GM23248 (cell line): ENCODE results near the gene USF3. TPM values are rescaled to one million over a fixed set of nuclear protein-coding genes. Genes with fewer than 3 reads are reported as not detected.

Experiments used
- DNase-seq: peaks from one replicate; pipeline ENCODE4 v3.0.0-alpha.2; 2015
- H2AFZ ChIP-seq: fragments of 200-600 bp; sonication (generic); 2 replicates; pipeline ENCODE4 v1.6.1; 2016; ENCODE audit warnings: antibody characterized with exemption
- H3F3A ChIP-seq: fragments of 200-600 bp; sonication (generic); 2 replicates; pipeline ENCODE4 v1.6.1; 2016; ENCODE audit warnings: mild to moderate bottlenecking, antibody characterized with exemption, mixed run types; ENCODE audit not compliant: insufficient read depth
- H3K27ac ChIP-seq: fragments of 200-600 bp; sonication (generic); 2 replicates; pipeline ENCODE4 v1.5.1; 2016; ENCODE audit warnings: mild to moderate bottlenecking
- H3K27me3 ChIP-seq: fragments of 200-600 bp; sonication (generic); replicated peaks from 2 replicates; pipeline ENCODE4 v1.6.1; 2016; ENCODE audit warnings: mild to moderate bottlenecking; ENCODE audit not compliant: insufficient read depth
- H3K36me3 ChIP-seq: fragments of 200-600 bp; sonication (generic); 2 replicates; pipeline ENCODE4 v1.6.1; 2016; ENCODE audit warnings: low read depth, mild to moderate bottlenecking
- H3K4me1 ChIP-seq: fragments of 200-600 bp; sonication (generic); 2 replicates; pipeline ENCODE4 v1.6.1; 2016; ENCODE audit warnings: mild to moderate bottlenecking; ENCODE audit not compliant: insufficient read depth
- H3K4me2 ChIP-seq: fragments of 200-600 bp; sonication (generic); one replicate; pipeline ENCODE4 v1.6.1; 2016; ENCODE audit warnings: mild to moderate bottlenecking; ENCODE audit not compliant: unreplicated experiment
- H3K4me3 ChIP-seq: fragments of 200-600 bp; sonication (generic); 2 replicates; pipeline ENCODE4 v1.5.1; 2016; ENCODE audit warnings: mild to moderate bottlenecking
- H3K79me2 ChIP-seq: fragments of 200-600 bp; sonication (generic); 2 replicates; pipeline ENCODE4 v1.6.1; 2016; ENCODE audit warnings: mild to moderate bottlenecking; ENCODE audit not compliant: insufficient read depth
- H3K9ac ChIP-seq: fragments of 200-600 bp; sonication (generic); 2 replicates; pipeline ENCODE4 v1.6.1; 2016; ENCODE audit warnings: mild to moderate bottlenecking
- H3K9me2 ChIP-seq: fragments of 200-600 bp; sonication (generic); 2 replicates; pipeline ENCODE4 v1.6.1; 2016; ENCODE audit warnings: mixed run types, mild to moderate bottlenecking, moderate library complexity; ENCODE audit not compliant: insufficient read depth
- H3K9me3 ChIP-seq: fragments of 200-600 bp; sonication (generic); one replicate; pipeline ENCODE4 v1.6.1; 2017; ENCODE audit warnings: low read depth
- H4K20me1 ChIP-seq: fragments of 200-600 bp; sonication (generic); 2 replicates; pipeline ENCODE4 v1.6.0; 2016; ENCODE audit not compliant: insufficient read depth
- EZH2 ChIP-seq: fragments of 200-600 bp; sonication (generic); IDR thresholded peaks from 2 replicates; pipeline ENCODE4 v1.6.1; 2018; ENCODE audit warnings: antibody characterized with exemption, mild to moderate bottlenecking; ENCODE audit not compliant: insufficient read depth, poor library complexity, severe bottlenecking
- EZH2phosphoT487 ChIP-seq: fragments of 200-600 bp; sonication (generic); IDR thresholded peaks from 2 replicates; pipeline ENCODE4 v1.6.1; 2018; ENCODE audit warnings: antibody characterized with exemption, moderate library complexity, mild to moderate bottlenecking, low read depth; ENCODE audit not compliant: insufficient read depth
- WGBS, 2 experiments: methylation state at CpG; one replicate each; pipeline ENCODE4 v1.1.6; 2015 to 2017; ENCODE audit warnings: low lambda C conversion rate in 2 of 2, low coverage in 1 of 2; ENCODE audit errors: missing lambda C conversion rate in 2 of 2; 5-methylcytosine and 5-hydroxymethylcytosine counted together
- in situ Hi-C: fragments of 300-500 bp; cut with MboI; formaldehyde crosslinking; loops from 2 replicates; pipeline ENCODE4 v1.15.0; 2020
- polyA plus RNA-seq: library from polyadenylated mRNA; unstranded; fragments of >200 nt; fragmentation: Nextera tagmentation; extraction: Ambion mirVana; gene quantifications from 2 replicates; pipeline ENCODE4 v1.2.1, GENCODE V29; 2016
- total RNA-seq: library from RNA; depleted of rRNA; stranded (reverse); fragments of >200 nt; shearing (Covaris generic); gene quantifications from 2 replicates; pipeline ENCODE4 v1.2.3, GENCODE V29; 2014

USF3 gene
- total and polyA plus RNA-seq, 2 experiments from 2014 or later = 3.5 to 8.1 TPM

DNA sequence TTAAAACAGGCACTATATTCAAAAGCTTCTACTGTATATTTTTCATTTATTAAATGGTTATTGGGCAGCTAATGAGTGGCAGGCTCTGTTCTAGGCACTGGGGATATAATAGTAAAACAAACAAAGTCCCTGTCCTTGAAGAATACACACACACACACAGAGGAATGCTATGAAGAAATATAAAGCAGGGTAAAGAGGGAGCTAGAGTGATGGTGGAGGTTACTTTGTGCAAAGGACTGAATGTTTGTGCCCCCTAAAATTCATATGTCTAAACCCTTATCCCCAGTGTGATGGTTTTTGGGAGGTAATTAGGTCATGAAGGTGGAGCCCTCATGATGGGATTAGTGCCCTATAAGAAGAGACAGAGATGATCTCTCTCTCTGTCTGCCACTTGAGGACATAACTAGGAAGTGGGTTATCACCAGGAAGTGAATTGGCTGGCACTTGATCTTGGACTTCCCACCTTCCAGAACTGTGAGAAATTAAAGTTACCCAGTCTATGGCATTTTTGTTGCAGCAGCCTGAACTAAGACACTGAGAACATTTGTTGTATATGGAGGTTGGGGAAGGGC lies 31.8 kb downstream of the USF3 start:
- peaks cover 13% of the 10 kb centered on the region for H3K4me1 ChIP-seq
- H2AFZ ChIP-seq = no peak overlapping the region
- in situ Hi-C loops = no loop called here
- no peak overlapping the region for H3K9ac ChIP-seq
- DNase-seq = no peak
- H3K27me3 ChIP-seq = no peaks in the 10 kb centered on the region
- no peak overlapping the region for H3K4me2 ChIP-seq
- no peaks in the 10 kb centered on the region for H3K9me3 ChIP-seq
- H3K27ac ChIP-seq = no peak overlapping the region
- no peaks in the 10 kb centered on the region for H3K9me2 ChIP-seq
- no peaks in the 10 kb centered on the region for H3K79me2 ChIP-seq
- peaks cover 17% of the 10 kb centered on the region; the same call in 1 of the 2 replicates for H3K36me3 ChIP-seq
- no peak for TF ChIP-seq EZH2
- no peaks in the 10 kb centered on the region for H3F3A ChIP-seq
- no peaks in the 10 kb centered on the region for H4K20me1 ChIP-seq
- H3K4me3 ChIP-seq = no peak overlapping the region

GRCh38 chr3:113663761-113664160 lies 32.7 kb downstream of the USF3 start:
- no peak for DNase-seq
- peaks cover 17% of the 10 kb centered on the region; the same call in 1 of the 2 replicates for H3K36me3 ChIP-seq
- 94% methylated on average over 1 of the region's 1 CpG for WGBS, 2 experiments
- H3K27ac ChIP-seq = no peak overlapping the region
- H3K9ac ChIP-seq = no peak overlapping the region
- no peaks in the 10 kb centered on the region for H3K9me2 ChIP-seq
- H3K27me3 ChIP-seq = no peaks in the 10 kb centered on the region
- H3K4me2 ChIP-seq = no peak overlapping the region
- no peaks in the 10 kb centered on the region for H3K9me3 ChIP-seq
- peaks cover 12% of the 10 kb centered on the region for H3K4me1 ChIP-seq
- no peaks in the 10 kb centered on the region for H3F3A ChIP-seq
- no peak overlapping the region for H2AFZ ChIP-seq
- H3K4me3 ChIP-seq = no peak overlapping the region
- H4K20me1 ChIP-seq = no peaks in the 10 kb centered on the region
- in situ Hi-C loops = no loop called here
- no peaks in the 10 kb centered on the region for H3K79me2 ChIP-seq
- TF ChIP-seq EZH2 (no peak), EZH2phosphoT487 (no peak)

DNA sequence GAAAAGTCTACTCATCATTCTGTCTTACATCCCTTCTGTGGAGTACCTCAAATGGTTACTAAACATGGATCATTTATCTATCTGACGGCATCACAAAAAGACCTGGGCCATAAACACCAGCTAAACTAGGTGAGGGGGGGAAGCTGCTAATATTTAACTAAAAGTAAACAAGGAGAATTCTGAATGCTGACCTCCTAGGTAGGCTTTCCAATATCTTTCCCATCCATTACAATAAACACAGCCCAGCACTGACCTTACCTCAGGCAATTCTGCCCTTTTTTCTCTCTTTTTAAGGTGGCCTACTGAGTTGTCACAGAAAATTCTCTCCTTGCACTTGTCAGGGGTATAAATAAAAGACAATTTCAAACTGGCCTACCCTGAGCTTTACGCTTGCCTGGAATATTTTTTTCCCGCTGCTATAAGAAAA lies 33.1 kb downstream of the USF3 start:
- Histone ChIP-seq H3K27me3 (no peaks in the 10 kb centered on the region), H4K20me1 (no peaks in the 10 kb centered on the region), H3K9me3 (no peaks in the 10 kb centered on the region), H2AFZ (no peak overlapping the region), H3K4me3 (no peak overlapping the region), H3K79me2 (no peaks in the 10 kb centered on the region), H3F3A (no peaks in the 10 kb centered on the region), H3K4me1 (peaks cover 8% of the 10 kb centered on the region), H3K9ac (no peak overlapping the region), H3K9me2 (no peaks in the 10 kb centered on the region), H3K27ac (no peak overlapping the region), H3K4me2 (no peak overlapping the region), H3K36me3 (peaks cover 21% of the 10 kb centered on the region; the same call in 1 of the 2 replicates)
- no peak for DNase-seq
- WGBS, 2 experiments = 97 to 99% methylated on average over 3 of the region's 3 CpGs
- in situ Hi-C loops = no loop called here
- no peak for TF ChIP-seq EZH2

DNA sequence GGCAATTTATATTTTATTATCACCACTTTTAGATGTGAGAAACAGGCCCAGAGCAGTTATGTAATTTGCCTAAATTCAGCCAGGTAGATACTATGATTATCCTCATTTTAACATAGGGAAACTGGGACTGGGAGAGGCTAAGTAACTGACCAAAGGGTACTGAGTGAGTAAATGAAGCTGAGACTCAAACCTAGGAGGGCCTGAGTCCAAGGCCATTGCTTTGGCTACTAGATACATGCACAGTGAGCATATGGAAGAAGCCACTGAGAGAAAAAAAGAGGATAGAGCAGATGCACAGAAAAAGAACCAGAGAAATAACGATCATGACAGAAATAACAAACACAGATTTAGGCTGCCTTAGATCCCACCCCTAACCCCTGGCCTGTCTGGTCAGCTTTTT lies 33.6 kb downstream of the USF3 start:
- Histone ChIP-seq H3K4me3 (no peak overlapping the region), H2AFZ (no peak overlapping the region), H3K27me3 (no peaks in the 10 kb centered on the region), H3K27ac (no peak overlapping the region), H3K9ac (no peak overlapping the region), H3K36me3 (peaks cover 21% of the 10 kb centered on the region; the same call in 1 of the 2 replicates), H3K79me2 (no peaks in the 10 kb centered on the region), H3K9me2 (no peaks in the 10 kb centered on the region), H3K4me1 (peaks cover 3% of the 10 kb centered on the region), H3F3A (no peaks in the 10 kb centered on the region), H3K9me3 (no peaks in the 10 kb centered on the region), H3K4me2 (no peak overlapping the region), H4K20me1 (no peaks in the 10 kb centered on the region)
- in situ Hi-C loops = no loop called here
- WGBS, 2 experiments = 61 to 75% methylated on average over 1 of the region's 1 CpG
- TF ChIP-seq EZH2 = no peak
- no peak for TF ChIP-seq EZH2phosphoT487
- DNase-seq = no peak

DNA sequence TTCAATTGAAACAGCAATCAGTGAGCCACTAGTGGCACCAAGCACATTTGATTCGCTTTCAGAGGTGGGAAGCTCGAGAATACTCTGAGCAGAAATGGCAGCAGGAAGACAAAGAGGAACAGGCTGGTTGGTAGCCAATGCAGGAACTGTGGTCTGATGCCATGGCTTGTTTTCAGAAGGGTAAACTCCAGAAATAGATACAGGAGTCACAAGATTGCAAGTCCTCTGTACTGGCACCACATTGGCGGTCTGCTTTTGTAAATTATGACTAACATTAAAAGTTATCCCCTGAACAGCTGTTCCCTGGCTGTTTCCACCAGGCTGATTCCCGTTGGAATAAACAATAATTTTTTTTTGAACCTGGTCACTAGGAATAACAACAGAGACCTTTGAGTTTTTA lies 35.5 kb downstream of the USF3 start:
- Histone ChIP-seq H3K4me3 (no peak overlapping the region), H3K4me2 (no peak overlapping the region), H3K9me2 (no peaks in the 10 kb centered on the region), H3K4me1 (no peaks in the 10 kb centered on the region), H3K9me3 (no peaks in the 10 kb centered on the region), H4K20me1 (no peaks in the 10 kb centered on the region), H3K27me3 (no peaks in the 10 kb centered on the region), H3K27ac (no peak overlapping the region), H3K9ac (no peak overlapping the region), H3K36me3 (peaks cover 21% of the 10 kb centered on the region; the same call in 1 of the 2 replicates), H3K79me2 (no peaks in the 10 kb centered on the region), H2AFZ (no peak overlapping the region), H3F3A (no peaks in the 10 kb centered on the region)
- 87 to 89% methylated on average over 4 of the region's 4 CpGs for WGBS, 2 experiments
- TF ChIP-seq EZH2 (no peak), EZH2phosphoT487 (no peak)
- in situ Hi-C loops = no loop called here
- no peak for DNase-seq
